GM21390 (cell line): ENCODE measurements around the gene UROC1.

ENCODE experiments used
- ATAC-seq: cut with Tn5 transposase; IDR thresholded peaks from one replicate; pipeline ENCODE4 v1.9.1; 2021; ENCODE audit not compliant: unreplicated experiment

The UROC1 gene

DNA sequence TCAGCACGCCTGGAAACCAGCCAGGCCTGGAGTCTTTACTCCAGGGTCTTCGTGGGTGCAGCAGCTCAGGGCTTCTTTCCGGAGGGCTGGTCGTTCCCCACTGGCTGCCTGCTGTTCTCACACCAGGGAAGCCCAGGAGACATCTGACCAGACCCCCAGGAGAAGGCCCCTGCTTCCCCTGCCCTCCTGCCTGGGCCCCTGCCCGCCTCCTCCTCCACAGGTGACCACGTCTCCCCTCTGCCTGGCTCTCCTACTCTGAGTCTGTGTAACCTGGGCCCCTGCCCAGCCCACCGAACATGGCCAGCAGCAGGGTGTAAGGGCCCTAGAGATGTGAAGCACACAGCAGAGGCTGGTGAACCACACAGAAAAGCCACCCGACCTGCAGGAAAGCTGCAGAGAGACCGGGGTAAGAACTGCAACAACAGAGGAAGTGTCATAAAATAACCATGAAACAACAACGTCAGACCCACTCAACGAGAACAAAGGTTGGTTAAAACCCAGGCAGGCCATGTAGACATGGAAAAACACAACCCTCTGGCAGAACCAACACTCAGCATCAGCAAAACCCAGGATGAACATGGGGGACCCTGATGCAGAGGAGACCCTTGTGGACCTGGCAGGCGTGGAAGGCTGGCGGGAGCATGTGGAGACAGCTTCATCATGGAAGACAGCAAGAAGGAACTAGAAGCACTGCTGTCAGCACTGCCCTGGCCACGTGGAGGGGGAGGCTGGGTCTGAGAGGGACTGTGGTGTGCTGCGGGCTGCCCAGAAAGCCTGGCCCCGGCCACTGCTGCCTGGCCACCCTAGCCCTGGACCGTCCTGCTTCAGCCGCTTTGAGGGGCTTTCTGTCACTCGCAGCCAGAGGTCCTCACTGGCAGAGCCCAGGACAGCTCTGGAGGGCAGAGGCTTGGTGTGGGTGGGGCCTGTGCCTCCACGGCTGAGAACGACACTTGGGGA, 20.4 kb downstream of the UROC1 start:
- no peak for ATAC-seq

DNA sequence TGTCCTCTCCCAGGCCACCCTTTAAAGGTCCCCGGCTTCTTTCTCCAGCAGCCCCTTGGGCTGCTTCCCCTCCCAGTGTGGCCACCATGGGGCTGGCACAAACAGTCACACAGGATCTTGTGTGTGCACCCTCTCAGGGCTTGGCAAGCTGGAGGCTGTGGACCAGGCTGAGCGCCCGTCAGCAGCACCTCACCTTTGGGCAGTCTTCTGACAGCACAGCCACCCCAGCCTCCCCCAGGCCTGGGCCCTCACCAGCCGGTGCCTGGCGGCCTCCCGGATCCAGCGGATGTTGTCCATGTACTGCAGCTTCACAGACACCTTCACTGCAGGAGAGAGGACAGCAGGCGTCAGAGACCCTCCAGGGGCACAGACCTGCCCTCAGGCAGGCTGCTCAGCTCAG, 21.8 kb downstream of the UROC1 start:
- ATAC-seq, result no peak

DNA sequence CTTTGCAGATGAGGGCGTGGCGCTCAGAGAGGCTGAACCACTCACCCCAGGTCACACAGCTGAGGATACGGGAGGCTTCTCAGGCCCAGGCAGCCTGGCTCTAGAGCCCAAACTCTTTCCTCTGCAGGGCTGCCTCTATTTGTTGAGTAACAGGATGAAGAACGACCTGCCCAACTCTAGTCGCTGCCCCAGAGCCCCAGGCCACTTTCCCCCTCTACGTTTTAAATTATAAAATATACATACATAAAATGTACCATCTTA, 22.7 kb downstream of the UROC1 start:
- ATAC-seq, result no peak

- no peak for ATAC-seq
Observed at GRCh38 chr3:126494204-126494969, 23.2 kb downstream of the UROC1 start.

DNA sequence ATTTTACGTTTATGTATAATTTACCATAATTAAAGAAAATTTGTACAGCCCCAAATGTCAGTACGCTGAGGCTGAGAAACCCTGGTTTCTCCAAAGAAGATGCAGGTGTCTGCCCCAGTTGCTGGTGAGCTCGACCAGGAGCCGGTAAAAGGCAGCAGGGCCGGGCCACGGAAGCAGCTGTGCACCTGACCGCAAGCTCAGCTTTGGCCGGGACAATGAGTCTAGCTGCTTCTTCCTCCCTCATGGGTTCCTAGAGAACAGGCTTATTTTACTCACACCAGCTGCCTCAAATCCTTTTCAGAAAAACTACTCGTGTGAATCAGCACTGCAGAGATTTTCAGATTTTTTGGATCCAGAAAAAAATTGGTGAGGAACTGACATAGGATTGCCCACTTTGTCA, 23.8 kb downstream of the UROC1 start:
- no peak for ATAC-seq

DNA sequence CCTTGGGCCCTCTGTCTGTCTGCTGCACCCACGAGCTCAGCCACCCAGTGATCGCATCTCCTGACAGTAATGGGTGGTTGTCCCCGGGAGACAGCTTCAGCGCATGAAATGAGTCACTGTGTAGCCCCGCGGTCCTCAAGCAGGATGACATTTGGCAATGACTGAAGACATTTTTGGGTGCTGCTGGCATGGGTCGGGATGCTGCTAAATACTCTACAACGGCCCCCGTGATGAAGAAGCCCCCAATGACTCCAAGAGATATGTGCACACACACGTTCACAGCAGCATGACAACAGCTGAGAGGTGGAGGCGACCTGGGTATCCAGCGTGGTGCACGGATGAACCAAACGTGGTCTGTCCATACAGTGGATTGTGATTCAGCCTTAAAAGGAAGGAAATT, 24.5 kb downstream of the UROC1 start:
- ATAC-seq, result no peak

DNA sequence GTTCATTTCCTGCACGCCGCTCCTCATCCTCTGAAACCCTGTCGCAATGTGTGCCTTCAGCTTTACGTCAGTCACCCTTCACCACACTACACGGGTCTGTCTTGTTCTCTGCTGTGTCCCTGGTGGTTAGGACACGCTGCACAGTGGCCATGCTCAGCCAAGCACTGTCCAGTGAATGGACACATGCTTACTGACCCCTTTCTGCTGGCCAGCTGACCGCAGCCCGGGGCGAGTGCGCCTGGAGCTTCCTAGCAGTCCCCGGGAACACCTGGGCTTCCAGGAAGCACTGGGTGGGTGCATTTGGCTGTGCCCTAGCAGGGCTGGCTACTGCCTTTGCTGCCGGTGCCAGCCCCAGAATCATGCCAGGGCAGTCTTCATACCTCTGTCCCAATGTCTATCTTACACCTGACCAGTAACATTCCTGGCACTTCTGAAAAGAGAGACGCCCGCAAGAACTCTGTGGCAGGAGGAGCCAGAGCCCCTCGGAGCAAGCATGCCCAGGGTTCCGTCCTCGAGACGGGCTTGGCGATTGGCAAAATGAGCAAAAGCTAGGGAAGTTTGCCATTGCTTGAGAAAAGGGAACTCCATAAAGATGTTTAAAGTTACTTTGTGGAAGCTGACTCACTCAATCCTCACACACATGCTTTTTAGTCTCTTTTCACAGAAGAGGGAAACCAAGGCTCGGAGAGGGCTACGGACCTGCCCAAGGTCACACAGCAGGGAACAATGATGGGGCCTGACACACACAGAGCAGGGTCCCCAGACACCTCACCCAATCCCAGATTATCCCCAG, 26.2 kb downstream of the UROC1 start:
- no peak for ATAC-seq

GRCh38 chr3:126490619-126491018, 27.0 kb downstream of the UROC1 start:
- ATAC-seq, result no peak

DNA sequence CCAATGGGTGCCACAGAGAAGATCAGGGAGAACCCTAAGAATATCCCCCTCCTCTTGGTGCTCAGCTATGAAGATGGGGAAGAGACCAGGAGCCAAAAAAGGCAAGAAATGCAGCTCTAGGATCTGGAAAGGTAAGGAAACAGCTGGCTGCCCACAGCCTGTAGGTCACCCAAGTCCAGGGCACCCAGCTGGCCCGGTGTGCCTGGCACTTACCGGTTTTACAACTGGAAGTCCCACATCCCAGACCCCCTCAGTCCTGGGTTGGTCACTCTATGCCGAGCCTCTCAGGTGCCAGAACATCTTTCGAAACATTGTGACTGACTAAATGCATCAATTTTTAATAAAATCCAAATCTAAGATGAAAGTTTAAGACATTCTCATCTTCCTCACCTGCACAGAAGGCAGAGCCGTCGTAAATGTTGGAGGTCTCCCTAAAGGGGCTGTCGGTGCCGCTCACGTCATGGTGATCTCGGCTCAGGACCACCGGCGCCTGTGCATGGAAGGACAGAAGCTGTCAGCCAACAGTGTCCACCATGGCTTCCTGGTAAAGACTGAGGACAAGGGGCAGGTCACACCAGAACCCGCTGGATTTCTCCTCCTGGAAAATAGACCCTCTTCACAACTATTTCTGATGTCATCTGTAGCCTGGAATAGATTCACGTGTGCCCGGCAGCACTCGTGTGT, 28.5 kb downstream of the UROC1 start:
- no peak for ATAC-seq

DNA sequence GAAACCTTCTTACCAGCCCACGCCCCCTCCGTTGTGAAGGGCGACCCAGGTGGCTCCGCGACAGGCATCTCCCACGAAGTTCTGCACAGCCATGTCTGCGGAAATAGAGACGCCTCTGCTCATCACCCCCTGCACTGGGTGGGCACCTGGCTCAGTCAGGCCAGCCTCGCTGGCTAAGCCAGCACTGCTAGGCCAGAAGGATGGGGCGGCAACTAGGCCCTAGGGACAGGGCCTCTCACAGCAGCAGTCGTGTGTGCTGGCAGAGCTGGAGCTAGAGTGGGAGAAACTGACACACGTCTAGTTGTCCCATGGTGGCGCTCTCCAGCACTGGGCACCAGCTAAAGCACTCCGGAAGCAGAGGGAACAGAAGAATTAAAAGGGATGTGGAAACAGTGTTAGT, 29.4 kb downstream of the UROC1 start:
- no peak for ATAC-seq

GRCh38 chr3:126487151-126487771, 30.3 kb downstream of the UROC1 start:
- ATAC-seq, result no peak

GRCh38 chr3:126486360-126486847, 31.2 kb downstream of the UROC1 start:
- ATAC-seq, result no peak

GRCh38 chr3:126485956-126486355, 31.6 kb downstream of the UROC1 start:
- ATAC-seq, result no peak

- ATAC-seq, result no peak
Observed at GRCh38 chr3:126485176-126485897, 32.2 kb downstream of the UROC1 start.

GRCh38 chr3:126484662-126485061, 32.9 kb downstream of the UROC1 start:
- ATAC-seq, result no peak

GRCh38 chr3:126484148-126484547, 33.4 kb downstream of the UROC1 start:
- ATAC-seq, result no peak

GRCh38 chr3:126483321-126483761, 34.2 kb downstream of the UROC1 start:
- no peak for ATAC-seq

GRCh38 chr3:126482503-126483255, 34.9 kb downstream of the UROC1 start:
- ATAC-seq, result no peak
